SK-N-SH (cell line): ENCODE measurements around the gene NUP62CL.

Source experiments
- CTCF ChIP-seq: fragments of 200-600 bp; sonication (generic); IDR thresholded peaks from 2 replicates; pipeline ENCODE4 v1.6.1; 2017; ENCODE audit warnings: antibody characterized with exemption, mild to moderate bottlenecking, moderate library complexity
- EZH2phosphoT487 ChIP-seq: fragments of 200-600 bp; sonication (generic); IDR thresholded peaks from 2 replicates; pipeline ENCODE4 v1.6.1; 2017; ENCODE audit warnings: low read depth, mixed run types, mild to moderate bottlenecking, antibody characterized with exemption, moderate library complexity, borderline replicate concordance
- GABPA ChIP-seq: IDR thresholded peaks from 2 replicates; pipeline ENCODE4 v1.4.0; 2012; ENCODE audit warnings: low read depth, mild to moderate bottlenecking
- MAX ChIP-seq: IDR thresholded peaks from 2 replicates; pipeline ENCODE4 v1.4.0; 2012; ENCODE audit warnings: low read depth
- POLR2AphosphoS5 ChIP-seq: IDR thresholded peaks from 2 replicates; pipeline ENCODE4 v1.6.1; 2012; ENCODE audit warnings: low read depth, low read length
- RAD21 ChIP-seq: IDR thresholded peaks from 2 replicates; pipeline ENCODE4 v1.6.1; 2012; ENCODE audit warnings: mild to moderate bottlenecking, low read length
- RXRA ChIP-seq: IDR thresholded peaks from 2 replicates; pipeline ENCODE4 v1.4.0; 2012; ENCODE audit warnings: low read depth, mild to moderate bottlenecking, borderline replicate concordance
- SIN3A ChIP-seq: IDR thresholded peaks from 2 replicates; pipeline ENCODE4 v1.6.1; 2012; ENCODE audit warnings: low read depth, mild to moderate bottlenecking, low read length, moderate library complexity, borderline replicate concordance
- TCF12 ChIP-seq: IDR thresholded peaks from 2 replicates; pipeline ENCODE4 v1.4.0; 2012
- TEAD4 ChIP-seq: IDR thresholded peaks from 2 replicates; pipeline ENCODE4 v1.4.0; 2012; ENCODE audit warnings: mild to moderate bottlenecking, borderline replicate concordance; ENCODE audit not compliant: insufficient read depth
- USF2 ChIP-seq: fragments of 150-350 bp; IDR thresholded peaks from 2 replicates; pipeline ENCODE4 v1.6.1; 2017; ENCODE audit warnings: antibody characterized with exemption, low read length, low read depth, borderline replicate concordance
- YY1 ChIP-seq: IDR thresholded peaks from 2 replicates; pipeline ENCODE4 v1.4.0; 2012; ENCODE audit warnings: low read depth, mild to moderate bottlenecking

DNA sequence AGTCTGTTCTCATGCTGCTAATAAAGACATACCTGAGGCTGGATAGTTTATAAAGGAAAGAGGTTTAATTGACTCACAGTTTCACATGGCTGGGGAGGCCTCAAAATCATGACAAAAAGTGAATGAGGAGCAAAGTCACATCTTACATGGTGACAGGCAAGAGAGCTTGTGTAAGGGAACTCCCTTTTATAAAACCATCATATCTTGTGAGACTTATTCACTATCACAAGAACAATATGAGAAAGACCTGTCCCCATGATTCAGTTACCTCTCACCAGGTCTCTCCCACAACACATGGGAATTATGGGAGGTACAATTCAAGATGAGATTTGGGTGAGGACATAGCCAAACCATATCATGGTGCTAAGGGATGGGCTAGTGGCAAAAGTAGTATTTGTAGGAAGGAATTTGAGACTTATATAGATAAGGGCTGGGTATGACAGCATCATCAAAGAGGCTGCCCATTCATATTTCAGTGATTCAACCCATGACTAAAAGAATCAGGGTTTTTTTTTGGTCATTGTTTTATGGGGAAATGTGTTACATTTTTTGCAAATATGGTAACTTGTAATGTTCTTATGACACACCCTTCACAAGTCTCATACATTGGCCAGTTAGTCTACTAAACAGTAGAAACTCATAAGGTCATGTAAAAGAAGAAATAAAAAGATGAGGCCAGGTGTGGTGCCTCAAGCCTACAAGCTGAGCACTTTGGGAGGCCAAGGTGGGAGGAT is 34.7 kb downstream of the NUP62CL start:
- TF ChIP-seq POLR2AphosphoS5 = no peak
- TF ChIP-seq CTCF = no peak
- no peak for TF ChIP-seq RXRA
- no peak for TF ChIP-seq MAX
- no peak for TF ChIP-seq TEAD4
- TF ChIP-seq SIN3A = no peak
- no peak for TF ChIP-seq GABPA
- no peak for TF ChIP-seq RAD21
- no peak for TF ChIP-seq TCF12
- TF ChIP-seq USF2 = no peak
- no peak for TF ChIP-seq YY1
- no peak for TF ChIP-seq EZH2phosphoT487
